GM12892 (cell line): ENCODE data around the gene ATP6V0D1.

ENCODE experiments used
- POLR2A ChIP-seq: IDR thresholded peaks from 2 replicates; pipeline ENCODE4 v1.6.1; 2011; ENCODE audit warnings: low read depth, low read length, control low read depth
- TAF1 ChIP-seq: IDR thresholded peaks from 2 replicates; pipeline ENCODE4 v1.6.1; 2011; ENCODE audit warnings: low read depth, mild to moderate bottlenecking, control low read depth, low read length, borderline replicate concordance

GRCh38 chr16:67442581-67443255, 38.2 kb downstream of the ATP6V0D1 start:
- no peak for TF ChIP-seq POLR2A
- TF ChIP-seq TAF1 = no peak
